GM21447 (cell line): ENCODE data around the gene IL17D.

Source experiments
- ATAC-seq: cut with Tn5 transposase; IDR thresholded peaks from one replicate; pipeline ENCODE4 v1.9.1; 2021; ENCODE audit not compliant: unreplicated experiment

IL17D gene

GRCh38 chr13:20689291-20689690 lies 14.2 kb upstream of the IL17D start:
- no peak for ATAC-seq

GRCh38 chr13:20691616-20692015 lies 11.9 kb upstream of the IL17D start:
- no peak for ATAC-seq

- ATAC-seq = no peak
These were observed 7.4 kb upstream of the IL17D start for GRCh38 chr13:20696073-20696472.

DNA sequence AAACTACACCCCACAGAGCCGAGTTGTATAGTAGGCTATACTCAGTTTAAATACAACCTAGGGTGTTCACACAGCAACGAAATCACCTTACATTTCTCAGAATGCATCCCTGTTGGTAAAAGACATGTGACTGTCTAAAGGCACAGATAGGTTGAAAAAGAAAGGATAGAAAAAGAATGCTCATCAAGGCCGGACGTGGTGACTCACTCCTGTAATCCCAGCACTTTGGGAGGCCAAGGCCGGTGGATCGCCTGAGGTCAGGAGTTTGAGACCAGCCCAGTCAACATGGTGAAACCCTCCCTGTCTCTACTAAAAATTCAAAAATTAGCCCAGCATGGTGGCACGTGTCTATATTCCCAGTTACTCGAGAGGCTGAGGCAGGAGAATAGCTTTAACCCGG lies 3.8 kb upstream of the IL17D start:
- ATAC-seq = no peak

DNA sequence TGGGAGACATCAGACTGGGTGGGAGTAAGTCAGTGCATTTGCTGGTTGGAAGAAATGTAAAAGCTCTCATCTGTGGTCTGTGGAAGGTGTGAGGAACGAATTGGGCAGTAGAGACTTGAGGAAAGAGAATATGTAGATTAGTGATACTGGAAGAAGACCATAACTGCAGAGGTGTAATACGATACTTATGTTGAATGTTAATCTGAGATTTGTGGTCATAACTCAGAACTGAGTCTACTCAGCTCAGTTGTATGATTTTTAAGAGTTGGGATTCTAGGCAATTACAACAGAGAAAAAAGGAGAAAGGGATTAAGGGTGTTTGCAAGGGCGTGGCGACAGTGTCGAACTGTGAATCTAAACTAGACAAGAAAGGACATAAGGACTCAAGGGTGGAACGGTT lies 3.2 kb upstream of the IL17D start:
- ATAC-seq = no peak

DNA sequence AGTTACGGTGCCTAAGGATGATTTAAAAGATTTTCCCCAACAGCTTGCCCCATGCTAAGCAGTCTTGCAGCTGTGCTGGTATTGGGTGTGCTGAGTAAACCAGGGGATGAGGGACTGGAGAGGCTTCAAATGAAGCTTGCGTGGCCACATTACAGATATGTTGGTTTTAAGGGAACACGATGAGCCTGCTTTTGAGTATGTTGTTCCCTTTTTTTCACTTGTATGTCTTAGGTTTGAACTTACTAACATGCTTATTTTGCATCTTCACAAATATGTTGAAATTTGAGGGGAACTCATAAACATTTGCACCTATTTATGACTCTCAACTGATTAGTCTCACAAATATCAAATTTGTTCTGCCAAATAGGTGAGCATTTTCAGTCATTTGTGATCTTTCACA lies 2.0 kb upstream of the IL17D start:
- ATAC-seq = no peak

GRCh38 chr13:20702530-20702914 lies 977 bp upstream of the IL17D start:
- no peak for ATAC-seq

GRCh38 chr13:20703780-20704458 lies 420 bp downstream of the IL17D start:
- peak; percentile 80 for ATAC-seq

GRCh38 chr13:20704459-20705069 lies 1.1 kb downstream of the IL17D start:
- ATAC-seq = no peak

DNA sequence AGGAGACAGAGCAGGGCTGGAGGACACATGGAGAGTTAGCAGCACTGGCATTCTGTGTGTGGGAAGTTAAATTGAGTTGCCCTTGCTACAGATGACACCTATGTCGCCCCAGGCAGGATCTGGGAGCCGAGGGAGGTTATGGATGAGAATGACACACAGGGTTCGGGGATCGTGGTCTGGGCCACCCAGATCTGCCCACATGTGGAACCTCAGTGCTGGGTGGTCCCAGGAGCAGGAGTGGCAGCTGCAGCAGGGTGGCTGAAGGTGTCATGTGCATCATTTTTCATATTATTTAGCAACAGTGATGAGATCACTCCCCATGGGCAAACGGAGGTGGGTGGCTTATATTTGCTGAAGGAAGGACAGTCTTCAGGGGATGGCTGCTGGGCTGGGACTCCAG lies 3.2 kb downstream of the IL17D start:
- no peak for ATAC-seq

- ATAC-seq = no peak
These were observed 4.7 kb downstream of the IL17D start for GRCh38 chr13:20708216-20708615.

GRCh38 chr13:20709369-20709768 lies 5.9 kb downstream of the IL17D start:
- no peak for ATAC-seq

DNA sequence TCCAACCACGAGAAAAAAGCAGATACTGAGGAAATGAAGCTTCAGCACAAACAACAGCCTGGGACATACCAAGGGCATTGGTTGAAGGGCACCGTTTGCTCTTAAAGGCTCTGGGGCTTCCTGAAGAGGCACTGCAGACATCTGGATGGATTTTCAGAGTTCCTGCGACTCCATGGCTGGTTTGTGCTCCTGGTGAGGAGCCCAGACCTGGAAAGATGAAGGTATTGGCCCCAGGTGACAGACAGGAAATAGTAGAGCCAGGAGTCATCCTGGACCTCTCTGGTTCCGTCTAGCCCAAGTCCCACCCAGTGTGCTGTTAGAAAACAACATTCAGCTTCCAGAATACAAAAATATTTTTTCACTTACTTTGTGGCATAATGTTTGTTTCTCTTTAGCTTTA lies 6.3 kb downstream of the IL17D start:
- no peak for ATAC-seq

DNA sequence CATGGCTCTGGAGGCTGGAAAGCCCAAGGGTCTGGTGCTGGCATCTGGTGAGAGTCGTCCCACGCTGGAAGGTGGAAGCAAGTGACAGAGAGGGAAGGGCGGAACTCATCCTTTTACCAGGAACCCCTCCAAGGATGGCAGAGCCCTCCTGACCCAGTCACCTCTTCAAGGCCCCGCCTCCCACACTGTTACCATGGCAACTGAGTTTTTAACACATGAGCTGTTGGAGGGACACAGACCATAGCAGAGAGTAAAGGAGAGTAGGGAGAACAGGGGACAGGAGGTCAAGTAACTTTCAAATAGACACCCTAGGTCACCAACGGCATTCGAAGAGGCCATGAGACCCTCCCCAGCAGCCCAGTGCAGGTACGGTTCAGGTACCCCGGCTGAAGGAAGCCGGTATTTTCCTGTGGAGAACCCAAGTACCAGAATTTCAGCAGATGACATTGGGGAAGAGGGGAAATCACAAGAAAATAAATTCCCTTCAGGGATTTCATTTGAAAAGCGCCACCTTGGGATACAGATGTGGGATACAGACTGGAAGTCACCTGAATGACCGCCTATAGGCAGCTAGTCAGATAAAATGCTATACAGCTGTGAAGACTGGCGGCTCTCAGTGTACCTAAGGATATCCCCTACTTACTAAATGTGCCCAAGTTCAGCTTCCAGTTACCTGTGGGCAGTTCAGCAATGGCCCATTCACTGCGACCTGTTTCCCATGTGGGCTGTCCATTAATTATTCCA lies 8.0 kb downstream of the IL17D start:
- no peak for ATAC-seq

- ATAC-seq = no peak
These were observed 9.5 kb downstream of the IL17D start for GRCh38 chr13:20713014-20713376.

GRCh38 chr13:20713751-20714150 lies 10.3 kb downstream of the IL17D start:
- no peak for ATAC-seq

- no peak for ATAC-seq
These were observed 10.7 kb downstream of the IL17D start for GRCh38 chr13:20714161-20714560.

- no peak for ATAC-seq
These were observed 11.2 kb downstream of the IL17D start for GRCh38 chr13:20714563-20715329.

DNA sequence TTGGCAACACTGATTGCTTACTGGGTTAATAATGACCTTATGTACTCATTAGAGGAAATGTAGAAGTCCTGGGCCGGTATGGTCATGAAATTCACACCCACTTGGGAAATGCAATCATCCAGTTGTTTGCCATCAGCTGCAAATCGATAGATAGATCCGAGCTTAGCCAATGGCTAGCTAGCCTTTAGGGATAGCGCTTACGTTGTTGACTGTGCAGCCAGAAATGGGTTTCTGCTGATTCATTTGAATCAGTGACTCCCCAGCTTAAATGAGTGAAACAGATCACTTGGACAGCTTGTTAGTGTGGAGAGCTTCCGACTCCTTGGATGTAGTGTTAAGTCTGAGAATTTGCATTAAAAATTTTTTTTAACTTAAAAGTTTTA lies 11.8 kb downstream of the IL17D start:
- ATAC-seq = no peak

- no peak for ATAC-seq
These were observed 13.5 kb downstream of the IL17D start for GRCh38 chr13:20716951-20717350.
